Measurements from ENCODE around the gene APOL5.

GRCh38 chr22:35775339-35775738 is 57.7 kb downstream of the APOL5 start:
- TF ChIP-seq FOXJ3 (CRISPR knock-in tag; IDR thresholded peaks at IDR 0.05) (no peak), REST (IDR thresholded peaks at IDR 0.05; ENCODE audit: borderline replicate concordance) (no peak), REST (CRISPR knock-in tag; IDR thresholded peaks at IDR 0.05; ENCODE audit: low read depth) (no peak), CTCF (IDR thresholded peaks at IDR 0.05 in 2 of 3, conservative IDR thresholded peaks at IDR 0.05 in 1 of 3; ENCODE audit: insufficient read depth in 2 of 3, low read depth in 1 of 3, low read length in 3 of 3) (no peak), EP300 (IDR thresholded peaks at IDR 0.05; ENCODE audit: low read length) (no peak)
